Adrenal gland (tissue), 12 donors: Measurements from ENCODE around the gene CENPM. TPM values are rescaled to one million over a fixed set of nuclear protein-coding genes. Genes with fewer than 3 reads are reported as not detected.

Experiments used
- DNase-seq, 7 donors: peaks; one replicate each; pipeline ENCODE4 v3.0.0-alpha.2; 2019 to 2020
- H3K27ac ChIP-seq, 5 donors: fragments of 200-600 bp; sonication (generic) in 4 of 5; 1 replicate in 3 of 5; 2 replicates in 2 of 5; pipeline versions ENCODE4 v1.5.1 to v1.8.0; 2016 to 2020; ENCODE audit warnings: mild to moderate bottlenecking in 1 of 5
- H3K27me3 ChIP-seq: fragments of 200-600 bp; 2 replicates; pipeline ENCODE4 v1.8.0; 2021
- H3K36me3 ChIP-seq, 2 donors: fragments of 200-600 bp; replicated peaks in 1 of 2; 1 replicate in 1 of 2; 2 replicates in 1 of 2; pipeline versions ENCODE4 v1.5.1 to v1.8.0; 2018 to 2022
- H3K4me1 ChIP-seq, 2 donors: fragments of 200-600 bp; replicated peaks in 1 of 2; 1 replicate in 1 of 2; 2 replicates in 1 of 2; pipeline versions ENCODE4 v1.5.1 to v1.8.0; 2018 to 2021
- H3K4me3 ChIP-seq, 4 donors: fragments of 200-600 bp; sonication (generic) in 3 of 4; one replicate each; pipeline ENCODE4 v1.5.1; 2016 to 2018
- H3K9me3 ChIP-seq, 3 donors: fragments of 200-600 bp; sonication (generic) in 1 of 3; replicated peaks in 1 of 3; 1 replicate in 2 of 3; 2 replicates in 1 of 3; pipeline versions ENCODE4 v1.5.1 to v1.8.0; 2016 to 2021
- POLR2A ChIP-seq, 2 donors: fragments of 450-650 bp; IDR thresholded peaks; one replicate each; pipeline ENCODE4 v1.6.1; 2017; ENCODE audit warnings: antibody characterized with exemption in 2 of 2, mild to moderate bottlenecking in 2 of 2, moderate library complexity in 1 of 2
- WGBS, 4 donors: extraction: QIAGEN DNeasy Blood & Tissue Kit in 2 of 4; methylation state at CpG; one replicate each; pipeline versions ENCODE4 v1.1.5 to v1.1.7; 2013 to 2017; 5-methylcytosine and 5-hydroxymethylcytosine counted together
- intact Hi-C, 2 donors: fragments of 100-400 bp; cut with DNase I; formaldehyde crosslinking; loops; one replicate each; pipeline versions ENCODE4 v1.14.1 to v1.15.0; 2022 to 2023
- polyA plus RNA-seq, 3 donors: library from polyadenylated mRNA; stranded (reverse); fragments of 200-250 nt in 2 of 3; fragments of 350-450 nt in 1 of 3; fragmentation: Illumina TruSeq in 1 of 3; extraction: RNeasy Lipid Tissue Mini Kit (QIAGEN cat#74804) in 1 of 3; gene quantifications; one replicate each; pipeline ENCODE4 v1.2.3, GENCODE V29; 2013 to 2014
- total RNA-seq, 9 donors: library from RNA; depleted of rRNA in 4 of 9; stranded (reverse); fragments of >200 nt in 4 of 9; fragments of 120-200 nt in 1 of 9; fragmentation: NEBNext Ultra II Directional in 1 of 9; extraction: Animal tissue kit (Norgen Biotek cat#: 25700) in 1 of 9; gene quantifications; one replicate each; pipeline versions ENCODE4 v1.1.0 to v1.2.4, GENCODE V29; 2013 to 2023
- TF ChIP-seq, protein P1 (sequence below), 6 experiments: fragments of 450-650 bp in 4 of 6; fragments of 200-600 bp in 2 of 6; sonication (generic) in 1 of 6; IDR thresholded peaks; 1 replicate in 5 of 6; 2 replicates in 1 of 6; pipeline versions ENCODE4 v1.5.1 to v1.8.0; 2016 to 2021; ENCODE audit warnings: antibody characterized with exemption in 6 of 6, mild to moderate bottlenecking in 2 of 6, moderate library complexity in 1 of 6
- donor health status: healthy with polysubstance abuse.
- donor health status: Bipolar disorder and iron deficiency.
- donor health status: DM: yes; HTN: yes; CAD: no.
- donor health status: DM: no; HTN: no; CAD: no.
- donor health status: DM: no; HTN: no; CAD: no.
- donor health status: DM: yes; HTN: yes; CAD: no.

Gene CENPM
- total and polyA plus RNA-seq, 12 donors = 0.88 to 9.2 (median 1.7) TPM; not detected in 1

GRCh38 chr22:41948142-41948541 is 1.2 kb upstream of the CENPM start:
- WGBS, 4 donors = 81 to 92% (median 91%) methylated on average over 2 of the region's 2 CpGs
- H3K4me3 ChIP-seq = no peak overlapping the region
- no peaks in the 10 kb centered on the region for H3K36me3 ChIP-seq
- TF ChIP-seq POLR2A (IDR thresholded peaks at IDR 0.05) = no peak
- TF ChIP-seq, protein P1, sequence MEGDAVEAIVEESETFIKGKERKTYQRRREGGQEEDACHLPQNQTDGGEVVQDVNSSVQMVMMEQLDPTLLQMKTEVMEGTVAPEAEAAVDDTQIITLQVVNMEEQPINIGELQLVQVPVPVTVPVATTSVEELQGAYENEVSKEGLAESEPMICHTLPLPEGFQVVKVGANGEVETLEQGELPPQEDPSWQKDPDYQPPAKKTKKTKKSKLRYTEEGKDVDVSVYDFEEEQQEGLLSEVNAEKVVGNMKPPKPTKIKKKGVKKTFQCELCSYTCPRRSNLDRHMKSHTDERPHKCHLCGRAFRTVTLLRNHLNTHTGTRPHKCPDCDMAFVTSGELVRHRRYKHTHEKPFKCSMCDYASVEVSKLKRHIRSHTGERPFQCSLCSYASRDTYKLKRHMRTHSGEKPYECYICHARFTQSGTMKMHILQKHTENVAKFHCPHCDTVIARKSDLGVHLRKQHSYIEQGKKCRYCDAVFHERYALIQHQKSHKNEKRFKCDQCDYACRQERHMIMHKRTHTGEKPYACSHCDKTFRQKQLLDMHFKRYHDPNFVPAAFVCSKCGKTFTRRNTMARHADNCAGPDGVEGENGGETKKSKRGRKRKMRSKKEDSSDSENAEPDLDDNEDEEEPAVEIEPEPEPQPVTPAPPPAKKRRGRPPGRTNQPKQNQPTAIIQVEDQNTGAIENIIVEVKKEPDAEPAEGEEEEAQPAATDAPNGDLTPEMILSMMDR (IDR thresholded peaks at IDR 0.05) = no peak
- intact Hi-C loops = loop anchor here in 1 of 2 donors (5.0 to 10.0 kb wide), 2 partner anchors 126 to 203 kb away; no protein-coding TSS in a partner anchor
- no peak for DNase-seq
- H3K4me1 ChIP-seq = peaks cover 5 to 8% of the 10 kb centered on the region in 2 donors
- H3K27me3 ChIP-seq = no peaks in the 10 kb centered on the region
- no peaks in the 10 kb centered on the region for H3K9me3 ChIP-seq
- no peak overlapping the region for H3K27ac ChIP-seq

DNA sequence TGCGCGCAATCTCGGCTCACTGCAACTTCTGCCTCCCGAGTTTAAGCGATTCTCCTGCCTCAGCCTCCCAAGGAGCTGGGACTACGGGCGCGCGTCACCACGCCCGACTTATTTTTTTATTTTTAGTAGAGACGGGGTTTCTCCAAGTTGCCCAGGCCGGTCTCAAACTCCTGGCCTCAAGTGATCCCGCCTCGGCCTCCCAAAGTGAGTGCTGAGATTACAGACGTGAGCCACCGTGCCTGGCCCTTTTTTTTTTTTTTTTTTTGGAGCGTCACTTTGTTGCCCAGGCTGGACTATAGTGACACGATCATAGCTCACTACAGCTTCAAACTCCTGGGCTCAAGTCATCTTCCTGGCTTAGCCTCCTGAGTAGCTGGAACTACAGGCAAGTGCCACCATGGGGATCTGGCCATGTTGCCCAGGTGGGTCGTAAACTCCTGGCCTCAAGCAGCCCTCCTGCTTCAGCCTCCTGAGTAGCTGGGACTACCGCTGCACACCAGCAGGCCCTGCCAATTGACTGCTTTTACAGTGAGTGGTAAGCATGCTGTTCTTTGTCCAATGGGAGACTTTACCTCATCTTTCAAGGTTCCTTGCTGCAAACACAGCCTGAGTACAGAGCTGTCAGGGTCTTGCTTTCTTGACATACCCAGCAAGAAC is 600 bp upstream of the CENPM start:
- intact Hi-C loops = loop anchor here in 1 of 2 donors (5.0 to 10.0 kb wide), 2 partner anchors 125 to 203 kb away; no protein-coding TSS in a partner anchor
- TF ChIP-seq, protein P1 (IDR thresholded peaks at IDR 0.05) = no peak
- no peak for TF ChIP-seq POLR2A (IDR thresholded peaks at IDR 0.05)
- Histone ChIP-seq H3K27ac (no peak overlapping the region), H3K27me3 (no peaks in the 10 kb centered on the region), H3K4me3 (peak overlapping the region in 1 of 4 donors; percentile 65), H3K36me3 (no peaks in the 10 kb centered on the region), H3K9me3 (no peaks in the 10 kb centered on the region), H3K4me1 (peaks cover 5 to 8% of the 10 kb centered on the region in 2 donors)
- no peak for DNase-seq
- 68 to 76% (median 71%) methylated on average over 19 to 21 of the region's 21 CpGs for WGBS, 4 donors

DNA sequence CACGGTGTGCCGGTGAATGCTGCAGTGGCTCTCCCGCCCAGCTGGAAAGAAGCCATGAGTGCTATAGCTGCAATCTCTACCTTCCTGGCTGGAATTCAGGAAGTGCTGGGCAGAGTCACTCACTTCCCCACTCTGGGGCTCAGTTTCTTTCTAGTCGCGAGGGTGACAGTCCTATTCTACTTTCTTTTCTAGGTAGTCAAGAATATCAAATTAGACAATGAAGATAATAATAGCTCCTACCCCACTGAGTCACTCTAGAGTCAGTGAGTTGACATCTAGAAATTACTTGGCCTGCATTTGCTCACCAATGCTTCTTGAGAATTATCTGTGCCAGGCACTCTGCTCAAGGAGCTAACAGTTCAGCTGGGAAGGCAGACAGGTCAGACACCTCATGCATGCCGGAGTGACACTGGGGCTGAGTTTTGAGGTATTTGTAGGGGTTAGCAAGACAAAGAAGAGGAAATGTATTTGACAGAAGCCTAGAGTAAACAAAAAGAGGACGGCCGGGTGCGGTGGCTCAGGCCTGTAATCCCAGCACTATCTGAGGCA is 3.2 kb downstream of the CENPM start:
- TF ChIP-seq, protein P1 (IDR thresholded peaks at IDR 0.05) = no peak
- no peak for TF ChIP-seq POLR2A (IDR thresholded peaks at IDR 0.05)
- DNase-seq = no peak
- no peaks in the 10 kb centered on the region for H3K9me3 ChIP-seq
- H3K4me3 ChIP-seq = no peak overlapping the region
- intact Hi-C loops = loop anchor here (5.0 to 10.0 kb wide), 3 partner anchors 121 to 246 kb away; partner anchors contain the start of gene MEI1 (in 1 of the 2)
- peaks cover 5 to 16% of the 10 kb centered on the region in 2 donors for H3K4me1 ChIP-seq
- no peaks in the 10 kb centered on the region for H3K36me3 ChIP-seq
- no peaks in the 10 kb centered on the region for H3K27me3 ChIP-seq
- no peak overlapping the region for H3K27ac ChIP-seq
- WGBS, 4 donors = 68 to 82% (median 74%) methylated on average over 6 to 9 of the region's 9 CpGs
